ENCODE measurements around the gene FAM131C.

Gene FAM131C

DNA sequence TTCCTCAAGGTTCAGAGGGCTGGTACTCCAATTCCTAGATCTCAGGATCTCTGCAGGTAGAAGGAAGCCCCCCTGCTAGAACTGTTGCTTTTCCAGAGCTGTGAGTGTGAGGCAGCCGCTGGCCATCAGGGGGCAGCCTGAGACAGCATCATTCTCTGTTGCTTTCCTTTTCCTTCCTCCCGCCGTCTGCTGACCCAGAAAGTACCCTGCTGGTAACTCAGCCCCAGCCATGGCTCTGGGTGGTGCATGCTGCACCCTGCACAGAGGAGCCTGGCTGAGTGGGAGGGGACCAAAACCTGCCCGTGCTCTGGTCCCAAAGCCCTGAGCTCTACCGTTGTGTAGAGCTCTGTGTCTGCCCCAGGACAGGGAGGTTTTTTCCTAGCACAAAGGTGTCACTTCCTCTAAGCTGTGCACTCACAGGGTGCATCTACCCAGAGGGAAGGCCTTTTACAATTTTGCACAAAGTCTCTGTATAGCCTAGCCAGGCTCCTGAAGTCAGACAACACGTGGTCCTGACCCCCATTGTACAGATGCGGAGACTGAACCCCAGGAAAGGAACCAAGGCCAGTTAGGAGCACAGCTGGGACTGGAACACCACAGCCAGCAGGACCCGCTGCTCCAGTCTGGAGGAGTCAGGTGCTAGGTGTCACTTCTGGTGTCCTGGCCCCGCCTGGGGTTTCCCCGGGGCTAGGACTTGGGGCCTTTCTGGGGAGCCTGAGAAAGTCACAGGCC, 5.6 kb upstream of the FAM131C start:
- in situ Hi-C loops (cut with MboI; ENCODE audit: low sequenced_read_pairs), result loop anchor here (25.0 kb wide), 1 partner anchor 283 kb away; the partner anchor contains the start of genes FBXO42 and SZRD1

DNA sequence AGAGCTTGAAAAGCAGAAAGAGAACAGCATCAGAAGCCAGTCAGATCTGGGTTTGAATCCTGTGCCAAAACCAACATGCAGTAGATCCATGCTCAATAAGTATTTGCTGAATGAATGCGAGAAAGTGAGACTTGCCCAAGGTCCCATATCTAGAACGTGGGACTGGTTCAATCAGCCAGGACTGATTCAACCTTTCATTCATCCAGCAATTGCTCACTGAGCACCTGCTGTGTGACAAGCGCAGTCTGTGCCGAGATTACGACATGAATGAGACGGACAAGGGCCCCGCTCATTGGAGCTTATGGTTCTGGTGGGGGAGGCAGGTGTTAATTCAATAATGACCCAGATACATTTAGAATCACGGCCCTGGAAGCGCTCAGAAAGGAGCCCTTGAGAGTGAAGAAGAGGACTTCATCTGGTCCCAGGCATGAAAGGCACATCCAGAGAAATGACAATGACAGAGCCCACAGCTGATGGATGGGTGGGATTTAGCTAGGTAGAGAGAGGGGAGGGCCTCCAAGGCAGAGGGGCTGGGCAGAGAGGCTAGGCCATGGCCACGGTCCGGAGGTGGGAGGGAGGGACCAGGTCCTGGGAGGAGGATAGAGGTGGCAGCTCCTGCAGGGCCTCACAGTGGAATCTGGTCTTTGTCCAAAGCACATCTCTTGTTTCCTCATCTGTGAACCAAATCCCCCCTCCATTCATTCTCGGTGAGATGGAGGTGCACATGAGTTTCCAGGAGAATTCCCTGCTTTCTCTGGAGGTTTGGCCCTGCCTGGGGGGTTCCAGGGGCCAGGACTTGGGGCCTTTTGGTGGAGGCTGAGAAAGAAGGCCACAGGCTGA, 4.2 kb upstream of the FAM131C start:
- in situ Hi-C loops (cut with MboI; ENCODE audit: low sequenced_read_pairs), result loop anchor here (25.0 kb wide), 1 partner anchor 285 kb away; the partner anchor contains the start of genes FBXO42 and SZRD1

DNA sequence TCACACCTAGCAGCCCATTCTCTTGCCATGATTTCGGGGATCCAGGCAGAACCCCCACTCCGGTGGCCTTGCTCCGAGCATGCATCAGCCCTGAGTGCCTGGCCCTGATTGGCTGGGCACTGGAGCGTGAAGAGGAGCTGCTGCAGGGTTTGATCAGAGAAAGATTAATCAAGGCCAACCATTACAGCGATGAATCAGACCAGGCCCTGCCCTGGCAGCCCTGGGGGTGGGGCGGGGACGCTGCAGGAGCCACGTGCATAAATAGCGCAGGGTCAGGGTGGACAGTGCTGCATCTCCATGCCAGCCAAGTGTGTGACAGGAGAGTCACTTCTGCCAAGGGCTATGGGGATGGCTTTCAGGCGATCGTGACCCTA, 3.4 kb upstream of the FAM131C start:
- in situ Hi-C loops (cut with MboI; ENCODE audit: low sequenced_read_pairs), result loop anchor here (25.0 kb wide), 1 partner anchor 285 kb away; the partner anchor contains the start of genes FBXO42 and SZRD1

DNA sequence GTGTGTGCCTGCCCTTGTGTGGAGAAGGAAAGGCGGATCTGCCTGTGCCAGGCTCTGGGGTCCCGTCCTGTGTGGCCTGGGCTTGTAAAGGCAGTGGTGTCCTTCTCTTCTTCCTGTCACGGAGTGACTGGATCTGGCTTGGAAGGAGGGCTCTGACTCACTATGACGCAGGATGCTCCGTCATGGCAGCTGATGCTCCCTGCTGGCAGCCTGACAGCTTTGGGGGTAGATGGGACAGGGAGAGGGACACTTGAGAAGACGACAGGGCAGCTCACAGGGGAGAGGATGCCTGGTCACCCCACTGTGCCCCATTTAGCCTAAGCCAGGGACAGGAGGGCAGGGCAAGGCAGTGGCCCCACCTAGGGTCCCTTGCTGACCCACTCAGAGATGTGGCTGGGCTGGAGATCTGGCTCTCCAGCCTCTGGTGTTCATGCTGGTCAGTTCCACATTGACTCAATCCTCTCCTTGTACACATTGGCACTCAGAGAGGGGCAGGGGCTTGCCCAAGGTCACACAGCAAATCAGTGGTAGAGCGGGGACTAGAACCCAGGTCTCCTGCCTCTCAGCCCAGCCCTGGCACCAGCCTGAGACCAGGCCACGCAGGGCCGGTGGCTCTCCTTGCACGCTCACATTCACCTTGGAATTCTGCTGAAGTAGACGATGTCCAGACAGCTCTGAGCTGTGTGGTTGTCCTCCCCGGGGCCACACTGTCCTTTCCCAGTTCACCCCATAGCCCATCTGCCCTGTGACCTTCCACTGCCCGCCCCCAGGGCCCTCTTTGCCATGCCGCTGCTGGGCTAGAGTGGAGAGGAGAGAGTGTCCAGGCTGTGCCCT, 2.8 kb upstream of the FAM131C start:
- in situ Hi-C loops (cut with MboI; ENCODE audit: low sequenced_read_pairs), result loop anchor here (25.0 kb wide), 1 partner anchor 286 kb away; the partner anchor contains the start of genes FBXO42 and SZRD1

DNA sequence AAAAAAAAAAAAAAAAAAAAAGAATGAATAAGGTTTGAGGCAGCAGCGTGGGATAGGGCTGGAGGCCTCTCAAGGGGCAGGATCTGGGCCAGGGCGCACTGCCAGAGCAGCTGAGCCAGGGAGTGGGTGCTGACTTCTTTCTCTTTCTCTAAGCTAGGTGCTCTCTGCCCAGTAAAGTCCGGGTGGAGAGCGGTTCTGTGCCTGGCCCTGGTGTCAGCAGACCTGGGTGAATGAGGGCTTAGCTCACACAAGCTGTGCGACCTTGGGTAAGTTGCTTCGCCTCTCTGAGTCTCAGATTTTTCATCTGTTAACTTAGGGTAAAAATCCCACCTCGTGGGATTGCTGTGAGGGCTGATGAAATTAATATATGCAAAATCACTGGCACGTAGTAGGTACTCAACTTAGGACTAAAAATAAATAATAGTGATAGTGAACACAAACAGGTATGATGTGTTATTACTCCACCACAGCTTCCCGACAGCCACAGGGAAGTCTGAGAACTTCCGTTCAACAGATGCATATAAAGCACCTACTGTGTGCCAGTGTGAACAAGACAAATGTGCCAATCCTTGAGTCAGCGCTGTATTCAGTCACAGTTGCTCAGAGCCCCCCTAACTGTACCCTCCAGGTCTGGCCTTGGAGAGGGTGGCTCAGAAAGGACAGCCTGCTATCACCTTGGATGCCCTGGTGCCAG, 2.0 kb upstream of the FAM131C start:
- in situ Hi-C loops (cut with MboI; ENCODE audit: low sequenced_read_pairs), result loop anchor here (25.0 kb wide), 1 partner anchor 287 kb away; the partner anchor contains the start of genes FBXO42 and SZRD1

DNA sequence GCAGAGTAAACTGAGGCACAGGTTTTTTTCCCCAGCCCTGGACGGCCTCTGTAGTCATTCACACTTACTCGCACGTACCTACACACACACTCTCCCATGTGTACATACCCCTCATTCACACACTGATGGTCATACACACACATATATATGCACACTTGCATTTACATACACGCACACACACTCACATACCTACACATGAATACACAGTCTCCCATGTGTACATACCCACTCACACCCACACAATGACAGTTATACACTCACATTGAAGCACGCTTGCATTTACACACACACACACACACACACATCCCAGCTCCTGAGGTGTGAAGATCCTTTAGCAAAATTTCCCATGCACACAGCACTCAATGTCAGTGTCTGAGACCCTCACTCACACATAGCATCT, 766 bp upstream of the FAM131C start:
- in situ Hi-C loops (cut with MboI; ENCODE audit: low sequenced_read_pairs), result no loop called here

DNA sequence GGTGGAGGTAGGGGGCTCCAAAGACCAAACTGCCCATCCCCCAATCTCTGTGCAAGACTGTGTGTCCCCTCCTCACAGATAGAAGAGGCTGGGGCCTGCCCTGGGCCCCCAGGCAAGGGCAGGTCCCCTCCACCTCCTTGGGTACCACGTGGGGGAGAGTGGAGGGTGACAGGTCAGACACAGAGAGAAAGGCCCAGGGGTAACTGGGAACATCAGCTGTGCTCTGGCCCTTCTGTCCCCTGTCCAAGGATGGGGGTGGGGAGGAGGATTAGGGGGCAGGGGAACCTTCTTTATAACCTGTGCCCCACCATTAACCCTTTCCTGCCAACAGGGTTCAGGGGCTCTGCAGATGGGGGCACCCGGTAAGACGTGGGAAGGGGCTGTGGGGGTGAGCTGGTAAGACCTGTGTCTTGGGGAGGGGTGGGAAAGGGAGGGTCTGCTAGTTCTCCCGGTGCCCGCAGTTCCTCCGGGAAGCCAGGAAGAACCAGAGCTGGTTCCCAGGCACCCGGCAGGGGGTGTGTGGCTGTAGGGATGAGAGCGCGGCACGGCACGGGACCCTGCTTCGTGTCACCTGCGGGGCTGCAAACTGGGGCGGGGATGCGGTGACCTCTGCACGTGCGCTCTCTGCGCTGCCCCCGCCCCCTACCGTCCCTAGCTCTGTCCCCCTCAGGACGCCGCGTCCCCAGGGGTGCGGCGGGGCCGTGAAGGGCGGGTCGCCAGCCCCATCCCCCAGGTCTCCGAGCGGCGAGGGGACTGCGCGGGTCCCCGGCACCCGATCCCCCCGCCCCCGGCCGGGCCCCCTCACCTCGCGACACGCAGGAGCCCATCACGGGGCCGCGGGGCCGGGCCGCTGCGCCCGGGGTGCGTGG, 601 bp downstream of the FAM131C start:
- in situ Hi-C loops (cut with MboI; ENCODE audit: low sequenced_read_pairs), result no loop called here

DNA sequence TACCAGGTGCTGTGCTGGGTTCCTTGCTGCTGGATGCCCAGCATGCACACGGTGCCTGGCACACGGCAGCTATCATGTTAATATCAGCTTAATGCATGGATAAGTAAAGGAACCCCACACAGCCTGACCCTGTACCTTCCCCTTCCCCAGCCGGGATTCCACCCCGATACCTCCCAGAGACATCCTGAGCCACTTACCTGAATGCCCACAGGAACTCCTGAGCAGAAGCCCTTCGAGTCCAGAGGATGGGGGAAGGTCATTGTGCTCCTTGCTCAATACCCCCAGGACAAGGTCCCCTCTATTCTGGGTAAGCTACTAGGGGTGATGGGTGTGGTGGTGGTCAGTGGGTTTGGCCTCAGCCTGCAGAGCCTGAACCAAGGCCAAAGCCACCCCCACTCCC, 1.4 kb downstream of the FAM131C start:
- in situ Hi-C loops (cut with MboI; ENCODE audit: low sequenced_read_pairs), result no loop called here

DNA sequence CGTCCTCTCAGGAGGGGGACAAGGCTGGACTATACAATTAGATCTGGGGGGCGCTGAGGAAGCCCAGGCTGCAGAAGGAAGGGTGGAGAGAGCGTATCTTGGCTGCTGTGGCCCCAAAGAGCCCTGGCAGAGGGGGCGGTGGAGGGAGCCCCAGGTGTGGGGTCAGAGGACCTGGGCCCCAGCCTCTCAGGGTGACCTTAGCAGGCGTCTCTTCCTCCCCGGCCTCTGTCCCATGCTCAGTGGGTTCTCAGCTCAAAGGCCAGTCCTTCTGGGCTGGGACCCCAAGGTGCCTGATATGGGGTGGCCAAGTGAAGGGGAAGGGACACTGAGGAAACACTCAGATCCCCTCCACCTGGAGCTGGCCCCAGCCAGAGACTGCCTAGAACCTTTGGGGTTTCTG, 1.8 kb downstream of the FAM131C start:
- in situ Hi-C loops (cut with MboI; ENCODE audit: low sequenced_read_pairs), result no loop called here

DNA sequence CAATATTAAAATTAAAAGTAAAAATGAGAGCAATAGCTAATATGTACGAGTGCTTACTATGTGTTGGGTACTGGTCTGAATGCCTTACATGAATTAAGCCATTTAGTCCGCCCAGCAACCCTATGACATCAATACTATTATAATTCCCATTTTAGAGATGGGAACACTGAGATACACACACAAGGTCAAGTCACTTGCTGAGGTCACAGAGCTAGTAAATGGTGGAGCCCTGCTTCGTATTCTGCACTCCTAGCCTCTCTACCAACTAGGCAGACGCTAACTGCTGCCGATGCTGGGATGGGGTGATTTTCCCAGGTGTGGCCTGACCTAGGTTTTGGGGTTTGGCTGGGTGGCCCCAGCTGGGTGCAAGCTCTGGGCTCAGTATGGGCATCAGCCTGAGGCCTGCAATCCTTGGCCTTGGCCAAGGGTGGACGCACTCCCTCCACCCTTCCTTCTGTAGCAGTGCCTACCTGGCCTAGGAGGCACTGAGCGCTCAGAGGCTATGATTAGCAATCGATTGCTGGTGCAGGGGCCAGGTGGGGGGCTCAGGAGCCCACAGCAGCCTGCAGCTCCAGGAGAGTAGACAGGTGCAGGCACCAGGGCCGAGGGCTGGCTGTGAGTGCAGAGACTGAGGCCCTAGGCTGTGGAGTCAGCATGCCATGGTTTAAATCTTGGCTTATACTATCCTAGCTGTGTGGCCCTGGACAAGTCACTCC, 2.7 kb downstream of the FAM131C start:
- in situ Hi-C loops (cut with MboI; ENCODE audit: low sequenced_read_pairs), result no loop called here

DNA sequence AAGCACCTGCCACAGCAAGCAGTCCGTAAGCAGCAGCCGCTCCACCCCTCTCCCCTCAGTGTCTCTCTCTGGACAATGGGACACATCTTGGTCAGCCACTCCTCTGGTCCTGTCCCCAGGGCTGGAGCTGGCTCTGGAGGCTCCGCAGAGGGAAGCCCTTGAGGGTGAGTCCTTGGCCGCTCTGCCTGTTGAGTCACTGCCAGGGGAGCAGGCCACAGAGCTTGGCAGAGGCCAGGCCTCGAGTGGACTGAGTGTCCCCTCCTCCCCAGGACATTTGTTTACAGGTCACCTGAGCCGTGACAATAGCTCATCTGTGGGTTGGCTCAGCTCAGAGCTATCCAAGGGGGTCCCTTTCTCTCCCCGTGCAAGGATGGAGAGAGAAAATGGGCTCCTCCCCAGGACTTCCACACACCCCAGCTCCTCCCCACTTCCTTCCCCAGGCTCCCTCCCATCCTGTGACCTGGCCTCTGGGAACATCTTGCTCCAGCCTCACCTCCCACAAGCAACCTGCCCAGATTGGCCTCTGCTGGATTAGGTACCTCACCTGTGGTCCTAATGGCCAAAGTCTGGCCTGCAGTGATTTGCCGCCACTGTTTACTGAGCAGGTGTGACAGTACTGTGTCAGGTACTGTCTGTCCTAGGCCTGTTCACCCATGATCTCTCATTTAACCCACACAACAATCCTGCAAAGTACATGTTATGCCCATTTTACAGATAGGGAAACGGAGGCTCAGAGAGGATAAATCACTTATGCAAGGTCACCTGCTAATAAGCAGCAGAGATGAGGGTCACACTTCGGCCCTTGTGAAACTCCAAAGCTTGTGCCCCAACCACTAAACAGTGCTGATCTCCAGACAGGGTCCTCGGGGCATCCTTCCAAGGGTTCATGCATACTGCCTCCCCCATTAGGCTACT, 4.8 kb downstream of the FAM131C start:
- in situ Hi-C loops (cut with MboI; ENCODE audit: low sequenced_read_pairs), result no loop called here

DNA sequence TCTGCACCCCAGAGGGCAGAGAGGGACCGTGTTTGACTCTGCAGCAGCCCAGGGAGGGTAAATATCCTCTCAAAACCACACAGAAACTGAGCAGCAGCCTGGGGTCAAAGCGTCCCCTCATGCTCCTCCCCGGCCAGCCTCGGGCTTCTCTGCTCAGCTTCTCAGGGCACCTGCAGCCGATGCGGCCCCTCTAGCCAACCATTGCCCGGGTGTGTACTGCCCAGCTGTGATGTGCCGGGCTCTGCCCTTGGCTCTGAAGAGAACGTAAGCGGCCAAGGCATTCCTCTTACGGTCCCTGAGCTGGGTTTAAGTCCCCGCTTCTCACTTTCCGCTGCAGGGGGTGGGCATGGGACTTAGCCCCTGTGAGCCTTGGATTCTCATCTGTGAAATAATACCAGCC, 5.5 kb downstream of the FAM131C start:
- in situ Hi-C loops (cut with MboI; ENCODE audit: low sequenced_read_pairs), result no loop called here

DNA sequence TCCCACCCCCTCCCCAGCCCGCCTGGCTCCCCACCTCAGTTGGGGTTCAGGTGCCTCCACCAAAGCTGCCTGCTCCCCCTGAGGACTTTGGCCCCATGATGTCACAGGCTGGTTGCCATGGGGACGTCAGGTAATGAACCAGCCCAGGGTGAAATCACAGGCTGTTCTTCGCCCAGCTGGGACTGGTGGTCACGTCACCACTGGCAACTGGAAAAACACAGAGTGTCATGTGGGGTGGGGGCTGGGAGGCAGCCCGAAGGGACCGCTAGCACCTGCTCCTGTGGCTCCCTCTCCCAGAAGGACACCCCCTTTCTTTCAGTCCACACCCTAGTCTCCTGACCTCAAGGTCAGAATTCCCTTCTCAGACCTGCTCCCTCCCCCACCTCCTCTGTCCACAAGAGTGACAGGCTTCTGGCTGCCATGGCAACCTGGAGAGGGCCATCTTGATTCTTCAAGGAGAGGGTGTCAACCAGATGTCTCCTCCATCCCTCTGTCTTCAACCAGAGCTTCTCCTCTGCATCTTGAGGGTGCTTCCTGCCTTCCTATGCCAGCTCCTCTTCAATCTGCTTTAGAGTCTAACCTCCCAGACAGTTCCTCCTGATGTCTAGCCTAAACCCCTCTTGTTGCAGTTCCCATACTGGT, 6.2 kb downstream of the FAM131C start:
- in situ Hi-C loops (cut with MboI; ENCODE audit: low sequenced_read_pairs), result no loop called here

DNA sequence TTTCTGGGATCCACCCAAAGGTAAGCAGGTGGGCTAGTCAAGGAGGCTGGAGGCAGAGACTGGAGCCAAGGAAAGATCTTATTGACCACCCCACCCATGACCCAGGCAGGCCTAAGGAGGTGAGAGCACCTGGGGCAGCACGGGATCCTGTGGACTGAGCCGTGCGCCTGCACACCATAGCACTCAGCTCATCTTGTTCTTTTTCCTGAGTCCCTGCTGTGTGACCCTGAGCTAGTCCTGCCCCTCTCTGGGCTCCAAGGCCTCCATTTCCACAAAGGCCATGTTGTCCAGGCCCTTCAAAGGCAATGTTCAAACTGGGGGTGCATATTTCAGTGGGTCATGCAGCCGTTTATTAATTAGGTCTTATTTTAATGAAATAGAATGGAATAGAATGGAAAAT, 7.2 kb downstream of the FAM131C start:
- in situ Hi-C loops (cut with MboI; ENCODE audit: low sequenced_read_pairs), result no loop called here

DNA sequence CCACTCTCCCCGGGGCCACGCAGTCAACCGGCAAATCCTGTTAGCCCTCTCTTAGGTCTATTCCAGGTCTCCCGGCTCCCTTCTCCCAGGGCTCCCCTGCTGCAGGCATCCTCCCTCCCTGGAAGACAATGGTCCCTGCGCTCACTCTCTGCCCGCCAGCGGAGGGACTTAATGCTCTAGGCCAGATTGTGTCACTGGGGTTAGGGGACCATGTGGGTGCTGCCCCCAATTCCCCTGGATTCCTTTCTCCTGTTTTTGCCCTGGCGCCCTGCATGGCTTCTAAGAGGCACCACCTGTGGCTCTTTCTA, 8.2 kb downstream of the FAM131C start:
- in situ Hi-C loops (cut with MboI; ENCODE audit: low sequenced_read_pairs), result no loop called here

DNA sequence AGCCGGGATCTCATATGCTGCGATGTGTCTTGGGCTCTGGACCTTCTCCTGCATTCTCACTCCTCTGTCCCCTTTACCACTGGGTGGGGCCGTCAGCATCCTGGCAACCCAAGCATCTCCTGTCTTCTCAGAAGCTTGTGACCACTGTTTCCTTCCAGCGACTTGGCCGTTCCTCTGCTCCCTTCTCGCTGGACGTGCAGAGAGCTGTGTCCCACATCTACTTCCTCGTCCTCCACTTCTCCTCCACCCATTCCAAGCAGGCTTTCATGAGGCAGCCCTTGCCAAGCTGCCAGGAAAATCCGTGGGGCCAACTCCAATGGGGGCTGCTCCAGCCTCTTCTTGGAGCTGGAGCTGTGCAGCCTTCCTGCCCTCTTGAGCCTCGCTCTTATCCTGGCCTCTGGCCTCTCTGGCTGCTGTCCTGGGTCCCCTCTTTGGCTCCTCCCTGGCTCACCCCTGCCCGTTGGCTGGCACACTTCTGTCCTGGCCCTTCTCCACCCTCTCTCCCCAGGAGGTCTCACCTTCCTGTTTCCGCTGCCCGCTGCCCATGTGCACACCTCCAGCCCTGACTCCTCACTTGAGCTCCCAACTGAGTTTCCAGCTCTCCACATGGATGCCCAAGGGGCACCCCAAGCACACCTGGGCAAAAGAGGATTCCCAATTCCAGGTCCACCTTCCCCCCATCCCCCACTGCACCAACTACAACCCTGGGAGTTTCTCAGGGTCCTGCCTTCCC, 8.7 kb downstream of the FAM131C start:
- in situ Hi-C loops (cut with MboI; ENCODE audit: low sequenced_read_pairs), result no loop called here

DNA sequence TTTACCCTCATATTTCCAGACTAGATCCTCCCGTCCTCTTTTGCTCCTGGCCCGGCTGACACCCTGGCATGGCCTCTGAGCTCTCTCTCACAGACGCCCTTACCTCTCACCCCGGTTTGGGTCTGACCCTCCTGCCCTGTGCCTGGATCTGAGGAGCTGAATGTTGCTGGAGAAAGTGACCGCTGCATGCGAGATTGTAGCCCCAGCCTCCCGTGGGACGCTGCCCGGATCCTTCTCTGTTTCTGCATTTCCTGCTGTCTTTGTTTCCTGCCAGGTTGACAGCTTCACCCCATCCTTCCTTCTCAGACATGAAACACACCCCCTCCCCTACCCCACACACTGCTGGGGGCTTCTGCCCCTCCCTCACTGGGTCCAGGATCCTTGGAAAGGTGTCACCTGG, 9.5 kb downstream of the FAM131C start:
- in situ Hi-C loops (cut with MboI; ENCODE audit: low sequenced_read_pairs), result no loop called here

Measured in HL-60/S4 (cell line).